GM13977 (cell line): ENCODE results near the gene CHML.

Experiments
- DNase-seq: peaks from one replicate; pipeline ENCODE4 v3.0.0; 2012; ENCODE audit warnings: low spot score
- CTCF ChIP-seq: IDR thresholded peaks from 2 replicates; pipeline ENCODE4 v1.5.1; 2012; ENCODE audit warnings: mild to moderate bottlenecking, control low read depth; ENCODE audit not compliant: insufficient read depth; ENCODE audit errors: extremely low read depth, missing control alignments
- in situ Hi-C: fragments of 300-500 bp; cut with MboI; formaldehyde crosslinking; loops from one replicate; pipeline ENCODE4 v1.12.0; 2022; ENCODE audit warnings: low sequenced_read_pairs, low pct_unique_long_range_greater_than_20kb, mixed read lengths, inconsistent platforms; ENCODE audit not compliant: unreplicated experiment

The CHML gene

GRCh38 chr1:241640867-241641622 lies 876 bp upstream of the CHML start:
- in situ Hi-C loops = no loop called here
- TF ChIP-seq CTCF = no peak
- DNase-seq = no peak

- no peak for TF ChIP-seq CTCF
Measured at GRCh38 chr1:241639623-241640148, 483 bp downstream of the CHML start.

GRCh38 chr1:241638909-241639622 lies 1.1 kb downstream of the CHML start:
- in situ Hi-C loops = loop anchor here (10.0 kb wide), 1 partner anchor 196 kb away; no protein-coding TSS in a partner anchor
- DNase-seq = peak; percentile 20
- TF ChIP-seq CTCF = no peak

More at GRCh38 chr1:241639623-241640148, 483 bp downstream of the CHML start:
- no peak for DNase-seq
- in situ Hi-C loops = loop anchor here (10.0 kb wide), 1 partner anchor 195 kb away; no protein-coding TSS in a partner anchor

- TF ChIP-seq CTCF = no peak
- in situ Hi-C loops = loop anchor here (10.0 kb wide), 1 partner anchor 197 kb away; no protein-coding TSS in a partner anchor
- DNase-seq = no peak
Measured at GRCh38 chr1:241638099-241638682, 2.0 kb downstream of the CHML start.

- no peak for TF ChIP-seq CTCF
- DNase-seq = no peak
- in situ Hi-C loops = loop anchor here (10.0 kb wide), 1 partner anchor 197 kb away; no protein-coding TSS in a partner anchor
Measured at GRCh38 chr1:241637604-241638003, 2.6 kb downstream of the CHML start.

- in situ Hi-C loops = loop anchor here (10.0 kb wide), 1 partner anchor 198 kb away; no protein-coding TSS in a partner anchor
- no peak for TF ChIP-seq CTCF
- DNase-seq = no peak
Measured at GRCh38 chr1:241637046-241637590, 3.1 kb downstream of the CHML start.
